GM19468 (cell line): Measurements from ENCODE around the gene SPAG5.

Experiments used
- ATAC-seq: cut with Tn5 transposase; IDR thresholded peaks from one replicate; pipeline ENCODE4 v1.9.1; 2021; ENCODE audit warnings: mild to moderate bottlenecking, moderate library complexity, moderate number of reproducible peaks; ENCODE audit not compliant: unreplicated experiment; ENCODE audit errors: extremely low read depth

SPAG5 gene

GRCh38 chr17:28573521-28573920 lies 25.3 kb downstream of the SPAG5 start:
- no peak for ATAC-seq

GRCh38 chr17:28573040-28573380 lies 25.8 kb downstream of the SPAG5 start:
- no peak for ATAC-seq

- ATAC-seq, result no peak
Observed at GRCh38 chr17:28572259-28573039, 26.4 kb downstream of the SPAG5 start.

DNA sequence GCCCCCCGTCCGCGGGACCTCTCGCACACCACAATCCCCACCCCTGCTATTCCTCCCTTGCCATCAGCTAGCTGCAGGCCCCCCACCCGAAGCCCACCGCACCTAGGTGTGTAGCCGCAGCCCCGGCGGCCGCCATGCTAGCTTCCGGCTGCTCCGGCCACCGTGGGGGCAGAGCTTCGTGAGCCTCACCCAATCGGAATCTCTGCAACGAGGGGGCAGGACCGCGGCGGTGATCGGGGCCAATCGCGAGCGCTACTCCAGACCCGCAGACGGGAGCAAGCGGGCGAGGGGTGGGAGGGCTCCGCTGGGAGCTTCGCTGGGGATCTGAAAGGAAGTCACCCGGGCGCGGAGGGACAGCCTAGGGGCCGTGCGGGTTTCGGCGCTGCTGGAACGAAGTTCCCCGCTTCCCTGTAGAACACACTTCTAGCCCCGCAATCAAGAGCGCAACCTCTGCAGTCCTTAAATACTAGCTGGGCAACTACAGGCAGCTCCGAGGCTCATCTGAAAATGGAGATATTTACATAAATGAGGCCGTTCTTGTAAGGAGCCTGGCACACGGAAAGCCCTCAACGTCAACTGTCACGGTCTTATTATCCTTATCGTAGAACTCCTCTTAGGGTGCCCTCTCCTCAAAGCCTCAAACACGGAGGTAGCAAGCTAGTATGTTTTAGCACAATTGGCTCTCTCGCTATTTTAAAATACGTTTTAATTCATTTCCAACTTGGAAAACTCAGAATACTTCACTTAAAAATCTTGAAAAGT lies 27.3 kb downstream of the SPAG5 start, which contains the start of gene PIGS:
Gene PIGS (minus strand): TSS at position 164 of the 762 bp plus-strand sequence. CDS start 28 bp downstream, at position 136.
- ATAC-seq, result peak; percentile 53

DNA sequence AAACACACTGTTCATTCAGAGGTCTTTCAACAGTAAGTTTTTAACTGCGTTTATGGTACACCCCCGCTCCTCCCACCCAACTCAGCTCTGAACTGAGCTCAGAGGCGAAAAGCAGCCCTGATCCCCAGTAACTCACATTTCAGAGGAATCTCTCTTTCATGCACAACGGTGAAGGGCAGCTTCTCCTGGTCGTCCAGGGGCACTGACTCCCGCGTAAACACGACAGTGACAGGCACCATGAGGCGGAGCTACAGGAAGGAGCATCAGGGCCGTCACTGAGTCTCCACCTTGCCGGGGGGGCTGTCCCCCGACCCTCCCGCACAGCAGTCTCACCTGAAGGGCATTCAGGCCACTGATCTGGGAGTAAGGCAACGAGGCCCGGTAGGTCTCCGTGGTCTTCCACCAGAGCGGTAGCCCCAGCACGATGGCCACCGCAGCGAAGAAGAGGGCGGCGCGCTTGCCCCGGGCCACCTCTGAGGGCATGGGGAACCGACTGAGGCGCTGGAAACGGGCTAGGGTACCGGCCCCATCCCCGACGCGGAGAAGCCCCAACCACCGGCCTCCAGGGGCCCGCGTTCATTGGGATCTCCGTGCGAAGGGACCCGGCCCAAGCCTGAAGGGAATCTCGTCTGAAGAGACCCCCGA lies 28.0 kb downstream of the SPAG5 start:
- no peak for ATAC-seq

- ATAC-seq, result no peak
Observed at GRCh38 chr17:28569446-28569845, 29.4 kb downstream of the SPAG5 start.

DNA sequence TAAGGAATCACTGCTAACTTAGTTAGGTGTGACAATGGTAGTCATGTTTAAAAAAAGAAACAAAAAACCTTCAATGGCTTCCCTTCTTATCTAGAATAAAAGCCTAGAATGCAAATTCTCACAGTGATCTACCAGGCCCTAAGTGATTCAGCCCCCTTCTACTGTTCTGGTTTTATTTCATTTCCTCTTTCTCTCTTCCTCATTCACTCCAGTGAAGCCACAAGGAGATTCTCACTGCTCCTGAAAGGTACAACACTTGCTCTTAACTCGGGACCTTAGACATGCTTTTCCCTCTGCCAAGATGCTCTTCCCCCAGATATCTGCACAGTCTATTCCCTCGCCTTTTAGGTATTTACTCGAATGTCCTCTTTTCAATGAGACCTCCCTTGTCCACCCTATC lies 31.2 kb downstream of the SPAG5 start:
- ATAC-seq, result no peak

GRCh38 chr17:28563475-28563874 lies 35.4 kb downstream of the SPAG5 start:
- no peak for ATAC-seq

GRCh38 chr17:28555022-28555421 lies 43.8 kb downstream of the SPAG5 start:
- ATAC-seq, result no peak

GRCh38 chr17:28554565-28554964 lies 44.3 kb downstream of the SPAG5 start:
- no peak for ATAC-seq

GRCh38 chr17:28553000-28553505 lies 45.8 kb downstream of the SPAG5 start:
- ATAC-seq, result no peak

DNA sequence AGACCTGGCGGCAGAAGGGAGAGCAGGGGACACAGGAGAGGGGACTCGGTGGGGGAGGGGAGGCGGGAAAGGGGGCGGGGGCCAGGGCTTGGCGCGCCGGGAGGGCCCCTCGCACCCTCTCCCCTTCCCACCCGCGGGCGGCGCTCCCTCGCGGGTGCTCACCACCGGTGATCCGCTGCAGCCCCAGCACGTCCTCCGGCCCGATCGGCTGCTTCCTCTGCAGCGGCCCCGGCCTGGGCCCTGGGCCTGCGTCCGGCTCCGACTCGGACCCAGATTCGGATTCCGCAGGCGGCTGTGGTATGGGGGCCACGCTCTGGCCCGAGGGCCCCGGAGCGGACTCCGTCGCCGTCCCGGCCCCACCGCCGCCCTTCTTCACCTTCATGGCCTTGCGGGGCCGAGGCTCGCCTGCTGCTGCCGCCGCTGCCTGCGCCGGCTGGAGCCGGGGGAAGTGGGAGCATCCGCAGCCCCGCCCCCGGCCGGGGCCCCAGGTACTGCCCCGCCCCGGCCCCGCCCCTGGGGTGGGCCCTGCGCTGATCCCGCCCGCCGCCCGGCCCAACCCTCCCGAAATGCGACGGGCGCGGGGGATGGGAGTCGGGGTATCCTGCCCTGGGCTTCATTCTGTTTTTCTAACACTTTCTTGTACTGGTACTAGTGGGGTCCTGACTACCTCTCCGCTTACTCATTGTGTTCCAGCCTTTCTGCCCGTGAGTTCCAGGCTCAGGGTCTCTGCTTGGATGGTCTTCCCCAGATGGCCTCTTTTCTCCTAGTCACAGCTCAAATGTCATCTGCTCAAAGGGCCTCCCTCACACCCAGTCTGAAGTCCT lies 46.4 kb downstream of the SPAG5 start, which contains the start of gene UNC119:
Gene UNC119 (minus strand): TSS at position 449 of the 824 bp plus-strand sequence. CDS start 67 bp downstream, at position 382.
- no peak for ATAC-seq

GRCh38 chr17:28551421-28552175 lies 47.2 kb downstream of the SPAG5 start:
- ATAC-seq, result no peak

GRCh38 chr17:28550858-28551257 lies 48.0 kb downstream of the SPAG5 start:
- ATAC-seq, result no peak

DNA sequence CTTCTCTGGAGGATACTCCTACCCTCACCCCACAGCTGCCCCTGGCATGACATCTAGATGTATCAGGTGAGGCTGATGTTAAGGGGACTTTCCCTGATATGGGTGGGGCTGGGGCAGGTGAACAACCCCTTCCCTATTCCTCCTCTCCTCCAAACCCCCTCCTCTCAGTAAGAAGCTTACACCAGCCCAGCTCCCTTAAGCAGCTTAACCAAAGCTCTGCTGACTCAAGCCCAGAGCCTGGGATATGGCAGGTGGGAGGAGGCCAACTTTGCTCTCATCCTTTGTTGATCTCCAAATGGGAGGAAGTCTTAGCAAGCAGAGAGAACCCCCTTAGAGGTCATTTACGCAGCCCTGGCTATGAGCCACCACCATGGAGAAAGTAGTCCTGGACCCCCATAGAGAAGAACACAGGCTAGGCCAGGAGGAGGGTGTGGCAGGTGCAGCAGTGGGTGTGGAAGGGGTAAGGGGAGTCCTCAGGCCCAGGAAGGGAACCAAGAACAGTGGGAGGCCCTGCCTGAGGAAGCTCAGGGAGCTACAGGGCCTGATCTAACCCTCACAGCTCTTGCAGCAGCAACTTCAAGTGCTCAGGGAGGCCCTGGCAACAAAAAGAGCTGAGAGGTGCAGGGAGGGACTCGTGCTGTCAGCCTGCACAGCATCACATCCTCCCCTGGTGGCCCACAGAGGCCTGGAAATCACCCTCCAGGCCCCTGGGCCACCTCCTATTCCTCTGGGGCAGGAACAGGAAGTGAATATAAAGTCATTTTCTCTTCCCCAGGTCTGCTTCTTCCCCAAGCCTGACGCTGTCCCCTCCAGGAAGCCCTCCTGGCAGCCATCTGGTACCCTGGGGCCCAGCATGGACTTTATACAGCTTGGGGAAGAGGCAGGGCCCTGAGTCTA lies 49.3 kb downstream of the SPAG5 start:
- ATAC-seq, result no peak

- no peak for ATAC-seq
Observed at GRCh38 chr17:28548417-28549130, 50.3 kb downstream of the SPAG5 start.

DNA sequence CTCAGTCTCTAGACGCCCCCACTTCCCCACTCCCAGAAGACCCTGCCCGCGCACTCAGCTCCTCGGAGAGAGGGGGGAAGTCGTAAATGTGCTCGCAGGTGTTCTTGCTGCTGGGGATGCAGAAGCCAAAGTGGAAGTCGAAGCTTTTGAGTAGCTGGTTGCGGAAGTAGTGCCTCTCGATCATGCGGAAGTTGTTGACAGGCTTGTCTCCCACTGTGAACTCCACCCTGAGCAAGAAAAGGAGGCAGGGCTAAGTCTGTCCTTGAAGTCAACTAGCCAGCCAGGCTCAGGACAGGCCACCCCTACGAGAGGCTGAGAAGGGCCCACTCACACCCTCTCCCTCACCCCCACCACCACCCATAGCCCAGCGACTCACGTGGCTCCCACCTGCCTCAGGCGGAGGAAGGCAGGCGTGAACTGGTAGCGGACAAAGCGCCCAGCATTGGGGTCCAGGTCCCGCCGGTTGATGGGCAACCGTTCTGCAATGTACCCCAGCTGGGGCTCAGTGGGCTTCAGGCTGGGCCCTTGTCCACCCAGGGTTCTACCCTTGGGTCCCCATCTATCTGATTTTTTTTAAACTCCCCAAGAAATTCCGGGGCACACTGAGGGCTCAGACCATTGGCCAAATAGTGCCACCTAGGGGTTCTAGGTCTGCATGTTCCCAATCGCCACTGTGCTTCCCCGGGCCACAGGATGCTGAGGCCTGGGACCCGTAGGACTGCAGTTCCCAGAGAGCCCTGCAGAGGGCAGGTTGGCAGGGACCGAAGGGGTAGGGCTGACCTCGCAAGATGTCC lies 51.0 kb downstream of the SPAG5 start:
- no peak for ATAC-seq
